Stimulated activated CD4-positive, alpha-beta T cell treated with anti-CD3 and anti-CD28 coated beads, TNF-alpha, amount 100 ng/mL, for 48 hours (primary cell): ENCODE results near the gene TAGAP.
"Not testable (repeated sequence)": the region's sequence is repeated elsewhere in the genome, so short reads cannot be mapped to it uniquely, and the experiment has no call there.

Source experiments
- DNase-seq, 3 donors: peaks; one replicate each; pipeline ENCODE4 v3.0.0-alpha.2; 2020; ENCODE audit warnings: low read depth in 3 of 3

TAGAP gene

DNA sequence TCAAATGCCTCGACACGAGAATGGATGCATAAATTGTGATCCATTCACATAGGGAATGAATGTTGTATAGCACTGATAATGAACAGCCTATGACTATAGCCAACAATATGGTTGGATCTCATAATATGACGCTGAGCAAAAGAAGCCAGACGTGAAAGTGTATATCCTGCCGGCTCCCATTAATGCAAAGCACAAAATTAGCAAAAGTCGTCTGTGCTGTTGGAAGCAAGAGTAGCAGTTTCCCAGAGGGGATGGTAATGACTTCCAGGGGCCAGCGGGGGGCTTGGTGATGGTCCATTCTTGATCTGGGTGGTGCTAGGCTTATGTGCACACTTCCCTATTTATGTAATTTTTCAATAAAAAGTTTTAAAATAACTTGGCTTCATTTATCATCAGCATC lies 1.0 kb upstream of the TAGAP start:
- no peak for DNase-seq

DNA sequence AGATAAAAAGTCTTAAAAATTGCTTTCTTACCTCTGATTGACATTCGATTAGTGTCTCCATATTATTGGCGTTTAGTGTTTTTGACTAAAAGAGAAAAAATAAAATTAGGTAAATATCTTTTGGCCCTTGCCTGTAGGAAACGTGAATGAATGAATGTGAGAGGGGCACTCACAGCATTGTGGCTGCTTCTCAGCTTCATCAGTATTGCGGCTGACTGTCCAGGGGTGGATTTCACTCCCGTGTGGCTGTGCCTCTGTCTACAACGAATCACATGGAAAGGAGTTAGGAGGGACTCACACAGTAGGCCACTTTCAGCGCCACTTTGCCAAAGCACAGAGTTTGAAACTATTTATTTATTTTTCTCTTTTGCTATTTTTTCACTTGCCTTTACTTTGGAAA lies 844 bp downstream of the TAGAP start:
- DNase-seq: no peak

DNA sequence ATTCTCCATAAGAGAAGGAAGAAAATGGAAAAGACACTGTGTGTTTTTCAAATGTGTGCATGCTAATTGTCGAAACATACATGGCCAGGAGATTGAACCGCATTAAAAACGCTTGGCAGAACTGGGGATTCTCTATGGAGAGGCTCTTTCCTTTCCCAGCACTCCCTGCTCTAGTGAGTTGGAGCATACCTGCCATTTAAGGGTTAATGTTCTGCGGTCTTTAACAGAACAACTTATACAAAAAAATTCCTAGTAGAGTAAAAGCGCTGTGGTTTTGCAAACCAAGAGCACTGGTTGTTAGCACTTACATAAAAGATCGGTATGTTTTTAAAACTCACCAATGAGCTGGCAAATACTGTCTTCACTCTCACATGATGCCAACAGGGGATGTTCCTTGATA lies 1.5 kb downstream of the TAGAP start:
- no peak for DNase-seq

DNA sequence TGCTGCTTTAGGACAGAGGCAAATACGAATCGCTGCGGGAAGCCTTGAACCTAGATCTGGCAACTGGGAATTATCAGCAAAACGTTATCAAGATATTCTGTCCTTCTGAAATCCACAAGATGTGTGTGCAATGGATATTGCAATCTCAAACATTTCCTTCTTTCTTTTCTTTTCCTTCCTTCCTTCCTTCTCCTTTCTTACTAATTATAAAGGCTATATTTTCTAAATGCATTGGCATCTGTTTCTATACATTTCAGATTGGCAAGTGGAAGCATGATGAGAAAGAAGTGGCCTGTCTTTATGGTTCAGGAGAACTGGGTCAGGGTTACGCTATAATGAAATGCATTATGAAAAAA lies 2.0 kb downstream of the TAGAP start:
- DNase-seq: no peak

DNA sequence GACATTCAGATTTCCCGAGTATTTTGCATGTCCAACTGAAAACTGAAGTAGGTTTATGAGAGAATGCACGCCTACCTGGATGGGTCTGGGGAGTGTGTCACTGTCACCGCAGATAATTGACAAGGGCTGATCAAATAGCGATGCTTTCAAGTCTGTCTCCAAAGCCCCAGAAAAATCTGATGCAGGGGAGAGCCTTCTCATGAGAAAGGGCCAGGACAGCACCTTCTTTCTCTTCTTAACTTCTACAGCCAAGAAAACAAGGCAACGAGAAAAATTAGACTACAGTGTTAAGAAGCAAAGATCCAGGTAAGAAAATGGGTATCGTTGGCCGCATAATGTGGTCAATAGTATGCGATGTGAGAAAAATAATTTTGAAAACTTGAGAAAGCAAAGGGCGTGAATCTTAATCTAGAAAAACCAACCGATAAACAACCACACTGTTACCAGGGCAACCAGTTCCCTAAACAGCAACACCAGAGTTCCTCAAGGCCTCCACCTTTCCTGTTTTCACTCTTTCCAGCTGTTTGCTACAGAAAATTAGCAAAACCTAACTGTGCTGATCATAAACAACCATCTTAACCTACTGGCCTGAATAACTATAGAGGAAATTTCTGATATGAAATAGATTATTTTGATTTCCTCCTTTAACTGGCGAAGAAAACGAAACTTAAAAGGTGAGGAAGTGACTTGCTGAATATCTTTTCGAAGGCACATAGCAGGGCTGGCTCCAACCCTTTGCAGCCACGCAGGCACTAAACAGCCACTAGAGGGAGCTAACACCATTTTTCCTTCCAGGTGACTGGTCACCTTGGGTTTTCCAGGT lies 2.6 kb downstream of the TAGAP start:
- DNase-seq: peak in 2 of 3 donors; percentile 50 to 60

DNA sequence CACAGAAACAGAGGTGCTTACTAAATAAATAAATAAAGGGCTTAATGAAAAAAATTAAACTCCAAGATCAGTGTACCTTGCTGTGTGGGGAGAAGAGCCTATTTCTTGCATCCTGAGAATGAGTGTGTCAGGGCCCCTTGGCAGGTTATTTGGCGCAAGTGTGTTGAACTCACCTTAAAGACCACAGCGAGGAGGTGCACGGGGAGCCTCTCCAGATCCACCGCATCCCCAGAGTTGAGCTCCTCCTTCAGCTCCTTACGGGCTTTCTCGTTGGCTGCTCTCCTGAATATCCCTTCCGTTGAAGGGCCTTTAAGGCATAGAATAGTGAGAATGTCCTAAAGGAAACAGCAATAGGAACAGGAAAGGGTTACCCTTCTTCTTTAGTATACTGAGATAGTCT lies 3.6 kb downstream of the TAGAP start:
- DNase-seq: no peak

DNA sequence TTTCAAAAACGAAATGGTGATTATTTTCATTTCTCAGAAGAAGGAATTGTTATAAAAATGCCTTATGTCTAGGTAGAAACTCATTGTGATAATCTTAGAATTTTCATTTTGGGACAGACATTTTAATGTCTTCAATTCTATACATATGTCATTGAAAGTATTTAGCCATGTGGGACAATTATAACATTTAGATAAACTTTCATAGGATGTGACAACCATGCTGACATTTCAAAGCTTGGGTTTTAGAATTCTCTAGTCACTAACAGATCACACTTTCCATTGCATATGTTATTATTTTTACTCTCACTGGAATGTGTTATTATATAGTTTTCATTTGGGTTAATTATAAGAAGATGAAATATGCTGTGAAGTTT lies 4.9 kb downstream of the TAGAP start:
- no peak for DNase-seq

DNA sequence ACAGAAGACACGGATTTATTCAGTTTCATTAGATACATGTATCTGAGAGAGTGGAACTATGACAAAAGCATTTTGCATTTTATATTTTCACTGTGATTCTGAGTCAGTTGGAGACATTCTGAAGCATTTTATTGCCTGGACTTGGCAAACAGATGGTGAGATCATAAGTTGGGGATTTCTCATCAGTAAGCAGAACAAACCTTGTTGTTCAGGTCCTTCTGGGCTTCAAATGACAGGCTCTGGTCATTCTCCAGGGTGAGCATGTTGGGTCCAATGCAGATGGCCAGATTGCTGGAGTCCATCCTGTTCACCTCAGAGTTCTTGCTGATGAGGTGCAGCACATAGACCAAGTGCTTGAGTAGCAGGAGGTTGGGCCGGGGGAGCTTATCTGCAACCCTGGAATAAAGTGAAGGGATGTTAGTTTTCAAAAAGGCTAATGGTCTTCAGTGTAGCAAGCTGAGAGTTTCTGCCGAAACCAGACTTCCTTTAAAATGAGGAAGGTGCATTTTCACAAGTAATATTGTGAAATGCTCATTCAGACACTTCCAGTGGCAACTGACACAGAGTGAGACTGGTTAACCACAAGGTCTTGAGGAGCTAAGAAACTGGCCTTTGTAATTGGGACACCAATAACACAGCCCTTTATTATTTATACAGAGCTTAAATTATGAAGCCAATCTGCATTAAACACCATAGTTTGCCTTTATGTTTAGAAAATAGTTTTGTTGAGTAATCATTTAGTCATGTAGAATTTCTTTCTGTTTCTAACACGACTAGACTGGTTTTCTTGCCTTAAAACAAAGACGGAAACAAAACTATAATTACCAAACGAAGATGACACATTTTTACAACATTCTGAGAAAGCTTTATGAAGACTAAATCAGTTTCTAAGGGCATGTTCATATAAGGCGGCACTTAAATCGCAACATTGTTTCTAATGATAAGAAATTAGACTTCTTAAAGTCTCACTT lies 5.6 kb downstream of the TAGAP start:
- no peak for DNase-seq

DNA sequence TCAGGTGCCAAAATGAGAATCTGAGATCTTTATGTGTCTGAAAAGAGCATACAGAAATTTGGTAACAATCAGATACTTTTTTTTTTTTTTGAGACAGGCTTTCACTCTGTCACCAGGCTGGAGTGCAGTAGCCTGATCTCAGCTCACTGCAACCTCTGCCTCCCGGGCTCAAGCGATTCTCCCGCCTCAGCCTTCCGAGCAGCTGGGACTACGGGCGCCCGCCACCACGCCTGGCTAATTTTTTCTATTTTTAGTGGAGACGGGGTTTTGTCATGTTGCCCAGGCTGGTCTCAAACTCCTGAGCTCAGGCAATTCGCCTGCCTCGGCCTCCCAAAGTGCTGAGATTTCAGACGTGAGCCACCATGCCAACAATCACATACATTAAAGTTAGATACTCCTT lies 6.5 kb downstream of the TAGAP start:
- DNase-seq: not testable (repeated sequence)

DNA sequence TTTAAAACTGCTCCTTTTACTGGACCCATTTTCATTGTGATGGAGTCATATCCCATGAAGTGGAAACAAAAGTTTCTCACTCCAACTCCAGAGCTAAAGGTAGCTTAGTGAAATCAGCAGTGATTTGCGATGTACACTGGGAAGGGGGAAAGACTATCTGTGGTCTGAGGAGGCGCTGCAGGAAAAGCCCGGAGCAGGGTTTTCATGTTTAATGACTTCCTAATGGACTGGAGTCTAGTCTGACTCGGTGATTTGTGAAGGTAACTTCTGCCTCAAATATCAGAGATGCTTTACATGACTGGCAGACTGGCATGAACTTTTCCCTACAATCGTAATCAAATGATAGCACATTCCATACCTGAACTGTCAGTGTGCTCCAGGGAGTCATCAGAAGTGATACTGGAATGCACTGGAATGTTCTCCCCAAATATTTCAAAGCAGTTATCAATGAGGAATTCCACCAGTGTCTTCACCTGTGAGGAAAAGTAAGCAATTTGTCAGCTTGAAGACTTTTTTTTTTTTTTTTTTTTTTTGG lies 7.0 kb downstream of the TAGAP start:
- DNase-seq: no peak

DNA sequence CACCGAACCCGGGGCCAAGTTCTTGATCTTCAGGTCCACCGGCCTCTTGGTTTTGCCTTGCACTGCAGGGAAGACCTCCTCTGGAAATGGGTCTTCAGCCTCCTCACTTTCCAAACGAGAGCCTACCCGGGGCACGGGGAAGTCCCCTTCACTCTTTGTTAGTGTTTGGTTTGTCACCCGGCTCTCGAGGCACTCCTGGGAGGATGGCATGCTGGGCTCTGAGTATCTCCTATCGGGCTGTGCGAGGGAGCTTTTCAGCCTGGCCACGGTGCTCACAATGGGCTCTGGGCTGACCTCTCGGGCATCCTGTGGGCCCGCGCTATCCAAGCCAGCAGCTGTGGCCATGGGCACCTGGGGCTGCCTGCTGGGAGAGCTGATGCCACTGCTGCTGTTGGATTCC lies 8.1 kb downstream of the TAGAP start:
- no peak for DNase-seq

DNA sequence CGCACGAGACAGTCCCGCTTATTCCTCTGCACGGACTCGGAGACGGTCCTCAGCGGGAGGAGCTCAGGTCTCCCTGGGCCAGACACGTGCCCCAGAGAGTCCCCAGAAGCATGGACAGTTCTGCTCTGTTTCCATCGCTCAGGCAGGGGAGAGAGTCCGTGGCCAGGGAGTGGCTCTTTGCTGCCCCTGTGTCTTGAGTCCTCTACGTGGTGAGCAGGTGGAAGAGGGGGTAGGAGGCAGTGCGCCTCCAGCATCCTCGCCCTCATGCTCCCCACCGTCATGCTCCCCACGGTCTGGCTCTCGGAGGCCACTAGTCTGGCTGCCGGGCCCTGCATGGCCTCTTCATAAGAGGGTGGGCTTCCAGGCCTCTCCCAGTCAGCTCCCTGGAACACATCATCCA lies 8.9 kb downstream of the TAGAP start:
- DNase-seq: no peak

DNA sequence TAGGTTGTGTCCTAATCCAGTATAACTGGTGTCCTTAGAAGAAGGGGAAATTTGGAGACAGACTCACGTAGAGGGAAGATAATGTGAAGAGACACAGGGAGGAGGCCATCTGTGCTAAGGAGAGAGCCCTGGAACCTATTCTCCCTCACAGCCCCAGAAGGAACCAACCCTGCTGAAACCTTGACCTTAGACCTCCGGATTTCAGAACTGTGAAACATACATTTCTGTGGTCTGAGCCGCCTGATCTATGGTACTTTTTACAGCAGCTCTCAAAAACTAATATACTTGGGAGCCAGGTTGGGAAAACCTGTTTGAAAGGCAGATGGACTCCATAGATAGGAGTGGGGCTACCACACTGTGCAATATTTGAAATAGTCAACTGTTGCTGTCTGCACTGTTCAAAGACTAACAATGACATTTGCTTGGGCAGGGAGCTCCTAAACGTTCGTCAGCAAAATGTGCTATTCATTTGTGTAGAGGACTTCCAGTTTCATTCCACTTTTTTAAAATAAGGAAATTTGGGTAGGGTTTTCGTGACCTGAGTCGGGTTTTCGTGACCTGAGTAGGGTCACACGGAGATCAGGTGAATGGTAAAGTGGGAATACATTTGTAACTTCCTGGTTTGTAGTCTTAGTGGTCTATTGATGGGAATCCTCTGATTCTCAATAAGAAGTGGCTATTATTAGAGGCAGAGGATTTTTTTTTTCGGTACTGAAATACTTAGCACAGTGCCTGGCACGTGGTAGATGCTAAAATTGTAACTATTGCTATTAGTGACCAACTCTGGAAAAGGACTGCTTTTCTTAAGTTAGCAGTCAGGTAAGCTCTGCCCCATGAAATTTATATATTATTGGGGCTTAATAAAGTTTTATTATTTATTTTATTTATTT lies 11.4 kb downstream of the TAGAP start:
- no peak for DNase-seq

DNA sequence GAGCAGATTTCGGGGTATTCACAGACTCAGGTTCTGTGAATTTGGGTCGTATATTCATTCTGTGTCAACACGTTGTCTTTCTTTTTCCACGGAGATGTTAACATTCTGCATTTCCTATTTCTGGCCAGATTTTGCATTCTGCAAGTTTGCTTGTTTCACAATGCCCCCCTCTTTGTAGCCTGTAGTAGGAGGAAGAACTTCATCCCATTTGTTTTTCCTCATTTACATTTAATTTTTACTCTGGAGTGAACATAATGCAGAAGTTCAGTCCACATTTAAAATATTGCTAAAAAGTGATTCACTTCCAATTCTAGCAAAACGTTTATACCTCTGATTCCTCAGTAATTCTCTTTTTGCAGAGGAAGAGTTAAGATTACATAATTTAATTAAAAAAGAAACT lies 12.9 kb downstream of the TAGAP start:
- DNase-seq: no peak

DNA sequence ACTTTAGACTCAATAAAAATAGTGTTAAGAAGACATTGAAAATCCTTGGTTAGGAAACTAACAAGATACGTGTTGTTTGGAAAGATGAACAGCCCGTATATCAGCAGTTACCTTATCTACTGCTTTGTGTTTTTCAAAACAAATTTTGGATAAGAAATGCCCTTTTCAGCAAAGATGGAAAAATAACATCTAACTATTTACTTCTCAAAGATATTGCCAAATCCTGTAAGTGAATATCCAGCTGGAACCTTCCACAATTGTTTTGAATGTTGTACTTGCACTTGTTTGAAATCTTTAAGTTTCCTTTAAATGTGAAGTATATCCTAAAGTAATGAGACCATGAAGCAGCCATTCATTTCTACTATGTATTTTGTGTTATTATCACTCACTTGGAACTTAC lies 14.6 kb downstream of the TAGAP start:
- DNase-seq: no peak

DNA sequence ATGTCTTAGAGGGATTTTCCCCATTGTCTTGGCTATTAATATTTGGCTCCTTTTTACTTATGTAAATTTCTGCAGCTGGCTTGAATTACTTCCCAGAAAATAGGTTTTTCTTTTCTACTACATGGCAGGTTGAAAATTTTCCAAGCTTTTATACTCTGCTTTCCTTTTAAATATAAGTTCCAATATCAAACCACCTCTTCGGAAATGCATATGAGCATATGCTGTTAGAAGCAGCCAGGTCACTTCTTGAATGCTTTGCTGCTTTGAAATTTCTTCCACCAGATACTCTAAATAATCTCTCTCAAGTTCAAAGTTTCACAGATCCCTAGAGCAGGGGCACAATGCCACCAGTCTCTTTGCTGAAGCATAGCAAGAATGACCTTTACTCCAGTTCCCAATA lies 19.6 kb downstream of the TAGAP start:
- not testable (repeated sequence) for DNase-seq

DNA sequence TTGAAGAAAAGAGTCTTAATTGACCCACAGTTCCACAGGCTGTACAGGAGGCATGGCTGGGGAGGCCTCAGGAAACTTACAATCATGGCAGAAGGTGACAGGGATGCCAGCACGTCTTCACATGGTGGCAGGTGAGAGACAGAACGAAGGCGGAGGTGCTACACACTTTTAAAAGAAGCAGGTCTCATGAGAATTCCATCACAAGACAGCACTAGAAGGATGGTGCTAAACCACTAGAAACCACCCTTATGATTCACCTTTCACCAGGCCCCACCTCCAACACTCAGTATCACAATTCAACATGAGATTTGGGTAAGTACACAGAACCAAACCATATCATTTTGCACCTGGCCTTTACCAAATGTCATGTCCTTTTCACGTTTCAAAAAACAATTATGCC lies 20.9 kb downstream of the TAGAP start:
- no peak for DNase-seq

DNA sequence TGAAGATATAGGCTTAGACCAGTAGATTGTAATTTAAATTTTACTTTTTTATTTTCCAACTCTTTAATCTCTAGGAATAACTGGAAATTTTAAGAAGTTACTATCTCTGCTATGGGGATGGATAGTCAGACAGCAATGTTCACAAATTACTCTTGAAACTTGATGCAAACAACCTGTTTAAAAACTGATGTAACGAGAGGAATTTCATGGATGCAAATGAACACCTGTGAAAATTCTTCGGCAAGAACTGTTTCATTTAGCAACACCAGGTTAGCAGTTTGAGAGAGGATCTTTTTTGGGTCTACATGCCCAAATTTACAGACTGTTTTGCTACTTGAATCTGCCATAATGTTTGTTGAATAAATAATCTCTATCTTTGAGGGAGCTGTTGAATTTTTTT lies 24.8 kb downstream of the TAGAP start:
- DNase-seq: no peak

DNA sequence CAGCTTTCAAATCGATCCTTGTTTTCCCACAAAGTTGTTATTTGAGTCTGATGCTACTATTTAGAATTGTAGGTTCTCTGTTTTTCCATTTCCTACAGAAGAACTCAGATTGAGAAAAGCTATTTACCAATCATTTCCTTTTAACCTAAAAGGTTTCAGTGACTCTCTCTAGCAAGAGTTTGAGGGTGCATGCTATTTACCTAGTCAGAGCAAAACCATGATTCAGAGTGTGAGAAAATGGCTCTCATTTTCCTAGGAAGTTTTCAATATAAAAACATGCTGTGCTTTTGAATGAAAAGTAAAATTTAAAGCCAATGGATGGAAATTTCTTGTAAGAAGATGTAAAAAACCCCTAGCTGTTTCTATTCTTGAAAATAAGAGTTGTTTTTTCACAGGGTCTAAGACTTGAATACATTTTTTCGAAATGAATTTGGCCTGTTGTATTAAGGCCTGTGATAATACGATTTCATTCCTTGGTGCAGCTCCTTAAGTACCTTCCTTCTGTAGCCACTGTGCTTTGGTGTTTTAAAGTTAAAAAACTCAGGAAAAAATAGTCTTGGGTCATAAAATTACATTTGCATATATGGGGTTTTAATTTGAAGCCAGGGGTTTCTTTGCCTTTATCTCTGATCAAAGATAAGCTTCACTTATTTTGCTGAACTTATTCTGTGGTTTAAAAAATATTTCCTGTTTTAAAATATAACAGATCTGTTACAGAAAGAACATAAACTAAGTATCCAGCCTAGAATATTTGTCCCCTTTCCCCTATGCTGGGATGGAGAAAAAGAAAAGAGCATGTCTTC lies 26.8 kb downstream of the TAGAP start:
- DNase-seq: no peak

DNA sequence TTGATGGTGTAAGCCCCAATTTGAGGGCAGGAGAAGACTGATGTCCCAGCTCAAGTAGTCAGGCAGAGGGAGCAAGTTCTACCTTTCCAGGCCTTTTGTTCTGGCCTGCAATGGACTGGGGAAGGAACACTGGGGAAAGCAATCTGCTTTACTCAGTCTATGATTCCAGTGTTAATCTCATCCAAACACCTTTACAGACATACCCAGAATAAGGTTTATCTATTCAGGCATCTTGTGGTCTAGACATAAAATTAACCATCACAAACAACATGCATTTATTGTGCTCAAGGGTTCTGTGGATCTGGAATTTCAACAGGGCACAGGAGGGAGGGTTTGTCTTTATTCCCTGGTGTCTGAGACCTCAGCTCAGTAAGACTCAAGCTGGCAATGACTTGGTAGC lies 30.4 kb downstream of the TAGAP start:
- DNase-seq: no peak

DNA sequence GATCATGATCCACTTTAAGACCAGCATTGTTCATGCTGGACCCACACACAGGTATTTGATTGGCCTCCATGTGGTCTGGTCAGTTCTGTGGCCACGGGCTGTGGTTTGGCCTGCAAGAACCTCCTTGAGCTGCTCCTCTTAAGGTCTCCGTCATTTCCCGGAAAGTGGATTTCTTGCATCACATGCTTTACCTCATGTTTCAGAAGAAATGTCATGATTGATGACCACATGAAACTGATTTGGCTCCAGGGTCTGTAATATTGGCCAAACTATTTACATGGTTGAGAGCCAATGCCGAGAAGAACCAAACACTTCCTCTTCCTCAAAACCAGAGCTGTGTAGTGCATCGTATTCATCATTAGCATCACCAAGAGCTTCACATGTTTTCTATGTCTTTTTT lies 31.6 kb downstream of the TAGAP start:
- DNase-seq: no peak
